ENCODE results near the gene VENTX. TPM values are rescaled to one million over a fixed set of nuclear protein-coding genes. Genes with fewer than 3 reads are reported as not detected.

Gene VENTX
- total and polyA plus RNA-seq, 2 donors (not counting 3 experiments of a cell fraction or from before 2014, with no cell fraction given), result not detected

- BruUV-seq (replicated peaks), result no TSS peak
- H3K4me3 ChIP-seq (replicated peaks in 1 of 3; ENCODE audit: insufficient read depth in 1 of 3, low read depth in 1 of 3, low read length in 3 of 3), result no peak overlapping the region
- no peaks in the 10 kb centered on the region for H3K27me3 ChIP-seq (ENCODE audit: control insufficient read depth in 2 of 2, insufficient read depth in 2 of 2, low read length in 2 of 2)
- no peaks in the 10 kb centered on the region for H3K9me1 ChIP-seq (replicated peaks; ENCODE audit: control insufficient read depth, extremely low read depth, insufficient read depth, low read length)
- intact Hi-C loops (cut with micrococcal nuclease) (no loop called here), dilution Hi-C loops (cut with MboI; ENCODE audit: extremely low pct_ligation_motif_present, low sequenced_read_pairs) (no loop called here)
- H3K9ac ChIP-seq (replicated peaks; ENCODE audit: extremely low read depth, insufficient read depth, low read length), result no peak overlapping the region
- H3K27ac ChIP-seq (ENCODE audit: insufficient read depth, low read depth, low read length), result no peak overlapping the region
- H3K36me3 ChIP-seq (ENCODE audit: control insufficient read depth in 2 of 2, extremely low read depth in 1 of 2, insufficient read depth in 2 of 2, low read length in 2 of 2), result no peaks in the 10 kb centered on the region
- no peak for FAIRE-seq
- DNase-seq (ENCODE audit: low read depth, low spot score), result no peak
- no peak overlapping the region for H3K4me2 ChIP-seq (ENCODE audit: insufficient read depth, low read length)
- no peaks in the 10 kb centered on the region for H3K4me1 ChIP-seq (ENCODE audit: control insufficient read depth, extremely low read depth, insufficient read depth, low read length)
- CTCF ChIA-PET, result no interaction called here
- TF ChIP-seq JUN (IDR thresholded peaks at IDR 0.05; ENCODE audit: borderline replicate concordance, insufficient read depth, insufficient read length, low read depth) (no peak), MYC (IDR thresholded peaks at IDR 0.05; ENCODE audit: low read depth, low read length) (no peak)
- POLR2A ChIA-PET, result no interaction called here
- no peaks in the 10 kb centered on the region for H3K79me2 ChIP-seq (ENCODE audit: control insufficient read depth, insufficient read depth, low read length)
- no peak overlapping the region for H2AFZ ChIP-seq (ENCODE audit: low read depth, low read length)
- no peaks in the 10 kb centered on the region for H3K9me3 ChIP-seq (replicated peaks; ENCODE audit: control insufficient read depth, insufficient read depth, low read length)
- H4K20me1 ChIP-seq (replicated peaks; ENCODE audit: control insufficient read depth, extremely low read depth, insufficient read depth, low read length), result no peaks in the 10 kb centered on the region
Measured at GRCh38 chr10:133200621-133201031, 37.0 kb upstream of the VENTX start.

- H3K27me3 ChIP-seq (ENCODE audit: control insufficient read depth in 2 of 2, insufficient read depth in 2 of 2, low read length in 2 of 2), result no peaks in the 10 kb centered on the region
- H3K4me2 ChIP-seq (ENCODE audit: insufficient read depth, low read length), result no peak overlapping the region
- no TSS peak for BruUV-seq (replicated peaks)
- no peak overlapping the region for H3K9ac ChIP-seq (replicated peaks; ENCODE audit: extremely low read depth, insufficient read depth, low read length)
- H3K36me3 ChIP-seq (ENCODE audit: control insufficient read depth in 2 of 2, extremely low read depth in 1 of 2, insufficient read depth in 2 of 2, low read length in 2 of 2), result no peaks in the 10 kb centered on the region
- no peak for TF ChIP-seq CTCF (IDR thresholded peaks at IDR 0.05; ENCODE audit: extremely low read depth in 1 of 2, insufficient read depth in 1 of 2, low read depth in 1 of 2, low read length in 2 of 2)
- TF ChIP-seq MAX (IDR thresholded peaks at IDR 0.05; ENCODE audit: insufficient read depth, insufficient read length), result no peak
- no peak for TF ChIP-seq POLR2A (IDR thresholded peaks at IDR 0.05; ENCODE audit: low read depth, low read length)
- TF ChIP-seq FOS (IDR thresholded peaks at IDR 0.05; ENCODE audit: borderline replicate concordance, insufficient read depth, low read length), result no peak
- no peak for TF ChIP-seq EZH2 (IDR thresholded peaks at IDR 0.05; ENCODE audit: borderline replicate concordance, low read depth, low read length, severe bottlenecking)
- no peak for TF ChIP-seq POLR2AphosphoS5 (IDR thresholded peaks at IDR 0.05; ENCODE audit: insufficient read depth, low read depth, low read length)
- TF ChIP-seq JUN (IDR thresholded peaks at IDR 0.05; ENCODE audit: borderline replicate concordance, insufficient read depth, insufficient read length, low read depth), result no peak
- TF ChIP-seq MYC (IDR thresholded peaks at IDR 0.05; ENCODE audit: low read depth, low read length), result no peak
- TF ChIP-seq GATA2 (IDR thresholded peaks at IDR 0.05; ENCODE audit: insufficient read depth, insufficient read length, low read depth, low read length), result no peak
- no peaks in the 10 kb centered on the region for H3K9me3 ChIP-seq (replicated peaks; ENCODE audit: control insufficient read depth, insufficient read depth, low read length)
- FAIRE-seq (no peak), DNase-seq (ENCODE audit: low read depth, low spot score) (no peak)
- H3K4me3 ChIP-seq (replicated peaks in 1 of 3; ENCODE audit: insufficient read depth in 1 of 3, low read depth in 1 of 3, low read length in 3 of 3), result no peak overlapping the region
- POLR2A ChIA-PET, result no interaction called here
- CTCF ChIA-PET, result no interaction called here
- H3K9me1 ChIP-seq (replicated peaks; ENCODE audit: control insufficient read depth, extremely low read depth, insufficient read depth, low read length), result no peaks in the 10 kb centered on the region
- H2AFZ ChIP-seq (ENCODE audit: low read depth, low read length), result no peak overlapping the region
- H3K79me2 ChIP-seq (ENCODE audit: control insufficient read depth, insufficient read depth, low read length), result no peaks in the 10 kb centered on the region
- dilution Hi-C loops (cut with MboI; ENCODE audit: extremely low pct_ligation_motif_present, low sequenced_read_pairs), result no loop called here
- H4K20me1 ChIP-seq (replicated peaks; ENCODE audit: control insufficient read depth, extremely low read depth, insufficient read depth, low read length), result no peaks in the 10 kb centered on the region
- H3K4me1 ChIP-seq (ENCODE audit: control insufficient read depth, extremely low read depth, insufficient read depth, low read length), result no peaks in the 10 kb centered on the region
- intact Hi-C loops (cut with micrococcal nuclease), result no loop called here
- H3K27ac ChIP-seq (ENCODE audit: insufficient read depth, low read depth, low read length), result no peak overlapping the region
Measured at GRCh38 chr10:133201151-133201947, 36.3 kb upstream of the VENTX start.

All from endothelial cell of umbilical vein (primary cell).